ENCODE data around the gene LRRC37A2. TPM values are rescaled to one million over a fixed set of nuclear protein-coding genes. Genes with fewer than 3 reads are reported as not detected.
"Not testable (repeated sequence)": the region's sequence is repeated elsewhere in the genome, so short reads cannot be mapped to it uniquely, and the experiment has no call there.

LRRC37A2 gene
- total RNA-seq (10 to 100 TPM; 11.1 to 15.7 TPM), polyA plus RNA-seq (1 to 10 TPM in 1 of 2 donors, under 1 TPM in 1; 0.13 to 3.6 TPM)
- long read RNA-seq, donor 1, partial matches to known transcripts: 2 of 18 reads
- long read RNA-seq, donor 1, other reads (novel, unspliced or antisense): 15 of 18 reads
- long read RNA-seq, donor 2, partial matches to known transcripts: 0 of 8 reads
- long read RNA-seq, donor 2, other reads (novel, unspliced or antisense): 7 of 8 reads

DNA sequence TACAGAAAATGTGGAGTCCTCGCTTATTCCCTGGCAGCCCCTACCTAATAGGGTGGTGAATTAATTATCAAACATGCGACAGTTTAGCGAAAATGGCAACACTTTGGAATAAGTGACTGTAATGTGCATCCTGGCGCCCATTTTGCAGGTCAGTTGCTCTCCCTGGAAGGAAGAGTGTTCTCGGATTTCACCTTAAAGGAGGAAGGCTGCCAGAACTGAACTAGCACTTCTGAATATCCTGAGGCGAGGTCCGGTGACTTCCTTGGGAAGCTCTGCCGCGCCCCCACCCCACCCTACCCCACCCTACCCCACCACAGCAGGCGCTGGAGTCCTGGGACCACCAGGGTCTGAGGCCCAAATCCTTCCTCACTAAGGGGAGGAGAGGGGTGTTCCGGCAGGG, at the start of gene LRRC37A2:
Gene LRRC37A2 (plus strand): TSS at position 301 of the 400 bp plus-strand sequence. CDS start 245 bp downstream, outside the sequence.
- H3K27me3 ChIP-seq (ENCODE audit: control insufficient read depth in 1 of 2, insufficient read depth in 2 of 2, low read length in 1 of 2); DNase-seq; intact Hi-C loops (cut with DNase I); ATAC-seq (ENCODE audit: low FRiP score); H3K9me3 ChIP-seq (ENCODE audit: control insufficient read depth, low read length); H3K4me3 ChIP-seq (ENCODE audit: low read length in 2 of 2); H3K4me1 ChIP-seq (ENCODE audit: control insufficient read depth in 1 of 2, insufficient read depth in 2 of 2, low read length in 2 of 2); H3K36me3 ChIP-seq (ENCODE audit: control insufficient read depth in 1 of 2, insufficient read depth in 2 of 2, low read length in 1 of 2); H3K27ac ChIP-seq (ENCODE audit: low read depth in 1 of 2, low read length in 2 of 2): not testable (repeated sequence)
- 93 to 97% methylated on average over 3 of the region's 11 CpGs for WGBS, 2 donors

DNA sequence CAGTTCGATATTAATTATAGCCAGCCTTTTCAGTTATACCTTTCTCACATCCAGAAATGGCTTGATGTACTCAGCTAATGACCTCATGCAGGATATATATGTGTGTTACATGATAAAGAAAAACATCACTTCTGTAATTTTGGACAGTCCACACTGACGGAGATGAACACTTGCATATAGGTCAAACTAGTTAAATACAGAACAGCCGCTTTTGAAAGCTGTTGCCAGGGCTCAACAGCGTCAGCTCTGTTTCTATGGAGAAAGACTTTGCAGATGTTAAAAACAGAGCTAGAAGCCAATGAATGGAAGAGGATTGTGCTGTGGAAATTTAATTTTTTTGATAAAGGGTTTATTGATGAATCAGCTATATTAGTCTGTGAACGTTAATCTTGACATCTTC, 44.6 kb upstream of the LRRC37A2 start:
- H3K27me3 ChIP-seq (ENCODE audit: control insufficient read depth in 1 of 2, insufficient read depth in 2 of 2, low read length in 1 of 2); intact Hi-C loops (cut with DNase I); DNase-seq; H3K4me1 ChIP-seq (ENCODE audit: control insufficient read depth in 1 of 2, insufficient read depth in 2 of 2, low read length in 2 of 2); H3K27ac ChIP-seq (ENCODE audit: low read depth in 1 of 2, low read length in 2 of 2); H3K9me3 ChIP-seq (ENCODE audit: control insufficient read depth, low read length); H3K36me3 ChIP-seq (ENCODE audit: control insufficient read depth in 1 of 2, insufficient read depth in 2 of 2, low read length in 1 of 2); ATAC-seq (ENCODE audit: low FRiP score); H3K4me3 ChIP-seq (ENCODE audit: low read length in 2 of 2): not testable (repeated sequence)
- 91 to 97% methylated on average over 3 to 4 of the region's 5 CpGs for WGBS, 2 donors

DNA sequence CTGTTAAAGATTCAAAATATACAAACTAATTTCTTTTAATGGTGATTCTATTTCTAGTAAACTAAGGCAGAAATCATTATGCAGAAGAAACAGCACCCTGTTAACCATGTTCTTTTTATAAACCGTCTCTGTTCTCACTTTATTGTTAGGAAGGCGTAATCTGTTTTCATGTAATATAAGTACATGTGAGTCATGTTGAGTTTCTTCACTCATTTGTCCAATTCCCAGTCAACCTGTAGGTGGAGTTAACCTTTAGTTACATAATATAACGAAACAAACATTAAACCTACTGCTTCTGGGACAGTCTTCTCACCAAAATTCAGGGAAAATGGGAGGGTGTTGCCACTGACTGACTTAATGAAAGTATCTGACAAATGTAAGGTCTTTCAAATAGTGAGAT, 37.8 kb upstream of the LRRC37A2 start:
- 71 to 88% methylated on average over 1 of the region's 3 CpGs for WGBS, 2 donors
- H3K27ac ChIP-seq (ENCODE audit: low read depth in 1 of 2, low read length in 2 of 2); H3K4me1 ChIP-seq (ENCODE audit: control insufficient read depth in 1 of 2, insufficient read depth in 2 of 2, low read length in 2 of 2); ATAC-seq (ENCODE audit: low FRiP score); H3K9me3 ChIP-seq (ENCODE audit: control insufficient read depth, low read length); H3K27me3 ChIP-seq (ENCODE audit: control insufficient read depth in 1 of 2, insufficient read depth in 2 of 2, low read length in 1 of 2); DNase-seq; intact Hi-C loops (cut with DNase I); H3K36me3 ChIP-seq (ENCODE audit: control insufficient read depth in 1 of 2, insufficient read depth in 2 of 2, low read length in 1 of 2); H3K4me3 ChIP-seq (ENCODE audit: low read length in 2 of 2): not testable (repeated sequence)

DNA sequence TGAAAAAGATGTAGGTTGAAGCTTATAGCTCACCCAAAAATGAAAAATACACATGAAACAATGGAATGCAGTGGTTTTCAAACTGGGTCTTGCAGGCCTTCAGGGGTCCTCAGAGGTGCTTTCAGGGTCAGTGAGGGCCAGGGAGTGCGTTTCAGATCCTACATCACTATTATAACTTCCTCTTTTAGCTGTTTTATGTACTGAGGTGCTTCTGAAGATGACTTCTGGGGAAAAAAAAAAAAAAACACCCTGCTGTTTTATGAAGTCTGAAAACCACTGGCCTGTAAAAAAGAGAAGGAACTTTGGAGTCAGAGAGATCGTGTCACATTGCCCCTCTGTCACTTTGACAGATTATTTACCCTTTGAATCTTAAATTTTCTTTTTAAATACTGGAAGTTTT, 36.7 kb upstream of the LRRC37A2 start:
- WGBS, 2 donors: 85% methylated on average over 1 of the region's 2 CpGs; no CpG with 5 or more reads in 1 of the 2 donors
- DNase-seq; H3K36me3 ChIP-seq (ENCODE audit: control insufficient read depth in 1 of 2, insufficient read depth in 2 of 2, low read length in 1 of 2); H3K4me1 ChIP-seq (ENCODE audit: control insufficient read depth in 1 of 2, insufficient read depth in 2 of 2, low read length in 2 of 2); H3K27me3 ChIP-seq (ENCODE audit: control insufficient read depth in 1 of 2, insufficient read depth in 2 of 2, low read length in 1 of 2); ATAC-seq (ENCODE audit: low FRiP score); intact Hi-C loops (cut with DNase I); H3K4me3 ChIP-seq (ENCODE audit: low read length in 2 of 2); H3K27ac ChIP-seq (ENCODE audit: low read depth in 1 of 2, low read length in 2 of 2); H3K9me3 ChIP-seq (ENCODE audit: control insufficient read depth, low read length): not testable (repeated sequence)

DNA sequence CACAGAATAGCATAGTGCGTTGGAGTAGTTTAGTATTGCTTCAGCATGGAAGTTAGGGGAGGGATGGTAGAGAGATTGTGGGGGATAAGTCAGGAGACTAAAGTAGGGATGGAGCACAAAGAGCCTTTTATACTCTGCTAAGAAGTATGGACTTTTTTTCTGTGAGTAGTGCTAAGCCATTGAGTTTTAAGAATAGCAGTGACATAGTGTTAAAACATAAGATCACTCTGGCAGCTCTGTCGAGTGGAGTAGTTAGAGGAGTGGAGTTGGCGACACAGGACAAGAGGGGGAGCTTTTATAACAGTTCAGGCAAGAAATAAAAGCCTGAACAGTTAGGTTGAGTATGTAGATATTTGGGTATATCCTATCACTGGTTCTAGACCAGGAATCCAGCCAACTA, 33.4 kb upstream of the LRRC37A2 start:
- H3K36me3 ChIP-seq (ENCODE audit: control insufficient read depth in 1 of 2, insufficient read depth in 2 of 2, low read length in 1 of 2); ATAC-seq (ENCODE audit: low FRiP score); H3K9me3 ChIP-seq (ENCODE audit: control insufficient read depth, low read length); intact Hi-C loops (cut with DNase I); H3K27me3 ChIP-seq (ENCODE audit: control insufficient read depth in 1 of 2, insufficient read depth in 2 of 2, low read length in 1 of 2); H3K4me3 ChIP-seq (ENCODE audit: low read length in 2 of 2); H3K27ac ChIP-seq (ENCODE audit: low read depth in 1 of 2, low read length in 2 of 2); H3K4me1 ChIP-seq (ENCODE audit: control insufficient read depth in 1 of 2, insufficient read depth in 2 of 2, low read length in 2 of 2); DNase-seq: not testable (repeated sequence)
- no CpG with 5 or more reads among the region's 3 CpGs for WGBS, 2 donors

DNA sequence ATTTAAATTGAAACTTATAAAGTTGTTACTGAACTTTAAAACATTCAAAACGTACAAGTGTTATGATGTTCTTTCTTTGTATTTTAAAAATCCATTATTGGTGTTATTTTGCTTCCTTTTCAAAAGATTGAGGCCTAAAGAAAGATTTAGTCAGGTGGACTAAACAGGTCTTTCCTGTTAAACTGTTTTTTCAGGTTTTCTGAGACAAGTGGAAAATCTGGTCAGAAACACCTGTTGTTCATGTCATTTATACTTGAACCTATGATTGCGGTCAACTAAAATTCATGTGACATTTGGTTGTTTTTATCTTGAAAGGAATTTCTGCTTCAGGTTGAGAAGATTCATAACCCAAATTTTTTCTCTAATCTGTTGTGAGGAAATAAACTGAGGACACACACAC, 31.0 kb upstream of the LRRC37A2 start:
- H3K27ac ChIP-seq (ENCODE audit: low read depth in 1 of 2, low read length in 2 of 2); DNase-seq; H3K27me3 ChIP-seq (ENCODE audit: control insufficient read depth in 1 of 2, insufficient read depth in 2 of 2, low read length in 1 of 2); H3K4me1 ChIP-seq (ENCODE audit: control insufficient read depth in 1 of 2, insufficient read depth in 2 of 2, low read length in 2 of 2); H3K4me3 ChIP-seq (ENCODE audit: low read length in 2 of 2); H3K9me3 ChIP-seq (ENCODE audit: control insufficient read depth, low read length); H3K36me3 ChIP-seq (ENCODE audit: control insufficient read depth in 1 of 2, insufficient read depth in 2 of 2, low read length in 1 of 2); intact Hi-C loops (cut with DNase I); ATAC-seq (ENCODE audit: low FRiP score): not testable (repeated sequence)
- WGBS, 2 donors: no CpG with 5 or more reads among the region's 2 CpGs

DNA sequence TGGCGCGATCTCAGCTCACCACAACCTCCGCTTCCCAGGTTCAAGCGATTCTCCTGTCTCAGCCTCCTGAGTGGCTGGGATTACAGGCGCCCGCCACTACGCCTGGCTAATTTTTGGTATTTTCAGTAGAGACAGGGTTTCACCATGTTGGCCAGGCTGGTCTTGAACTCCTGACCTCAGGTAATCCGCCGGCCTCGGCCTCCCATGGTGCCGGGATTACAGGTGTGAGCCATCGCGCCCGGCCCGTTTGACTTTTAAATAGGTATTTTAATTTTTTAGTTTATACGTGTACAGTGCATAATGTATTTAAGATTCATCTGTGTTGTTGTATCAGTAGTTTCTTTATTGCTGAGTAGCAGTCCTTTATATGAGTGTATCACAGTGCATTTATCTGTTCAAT, 20.2 kb upstream of the LRRC37A2 start:
- WGBS, 2 donors: 96% methylated on average over 10 to 12 of the region's 16 CpGs
- H3K4me3 ChIP-seq (ENCODE audit: low read length in 2 of 2); H3K9me3 ChIP-seq (ENCODE audit: control insufficient read depth, low read length); intact Hi-C loops (cut with DNase I); H3K27ac ChIP-seq (ENCODE audit: low read depth in 1 of 2, low read length in 2 of 2); H3K27me3 ChIP-seq (ENCODE audit: control insufficient read depth in 1 of 2, insufficient read depth in 2 of 2, low read length in 1 of 2); ATAC-seq (ENCODE audit: low FRiP score); H3K36me3 ChIP-seq (ENCODE audit: control insufficient read depth in 1 of 2, insufficient read depth in 2 of 2, low read length in 1 of 2); H3K4me1 ChIP-seq (ENCODE audit: control insufficient read depth in 1 of 2, insufficient read depth in 2 of 2, low read length in 2 of 2): not testable (repeated sequence)
- peak; percentile 4 to 67 for DNase-seq

DNA sequence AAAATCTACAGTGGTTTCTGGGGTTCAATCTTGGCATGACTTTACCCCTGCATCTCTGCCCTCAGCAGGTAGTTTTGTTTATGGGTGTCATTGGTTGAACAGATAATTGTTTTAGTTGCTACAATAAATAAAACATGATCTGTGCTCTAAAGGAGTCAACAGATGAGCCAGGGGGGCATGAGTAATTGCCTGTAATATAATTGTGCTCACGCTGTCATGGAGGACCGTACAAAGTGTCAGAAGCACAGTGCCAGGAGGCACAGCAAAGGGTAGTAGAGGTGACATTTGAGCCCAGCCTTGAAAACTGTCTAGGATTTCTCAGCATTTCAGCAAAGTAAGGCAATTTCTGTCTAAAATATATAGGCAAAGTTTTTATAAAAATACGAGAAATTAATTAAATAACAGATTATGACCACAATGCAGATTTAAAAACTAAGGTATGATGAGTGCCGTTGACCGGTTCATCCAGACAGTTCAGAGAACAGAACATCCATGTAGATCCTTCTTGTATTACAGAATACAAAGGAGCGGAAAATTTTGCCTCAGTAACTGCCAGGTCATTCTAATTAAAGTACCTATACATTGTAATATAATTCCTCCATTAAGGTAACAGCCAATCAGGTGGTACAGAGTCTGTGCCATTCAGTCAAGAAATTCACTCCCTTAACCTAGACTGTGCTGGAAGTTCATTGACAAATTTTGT, 12.7 kb upstream of the LRRC37A2 start:
- intact Hi-C loops (cut with DNase I); H3K36me3 ChIP-seq (ENCODE audit: control insufficient read depth in 1 of 2, insufficient read depth in 2 of 2, low read length in 1 of 2): not testable (repeated sequence)

DNA sequence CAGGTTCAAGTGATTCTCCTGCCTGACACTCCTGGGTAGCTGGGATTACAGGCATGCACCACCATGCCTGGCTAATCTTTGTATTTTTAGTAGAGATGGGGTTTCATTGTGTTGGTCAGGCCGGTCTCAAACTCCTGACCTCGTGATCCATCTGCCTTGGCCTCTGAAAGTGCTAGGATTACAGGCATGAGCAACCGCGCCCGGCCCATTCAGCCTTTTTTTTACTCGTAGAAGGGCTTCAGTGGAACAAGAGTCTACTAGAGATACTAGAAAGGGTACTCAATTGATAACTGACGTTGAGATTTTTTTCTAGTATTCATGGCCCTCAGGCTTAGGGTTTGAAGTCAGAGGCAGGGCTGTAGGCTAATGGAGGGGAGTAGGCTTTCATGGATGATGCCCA, 6.4 kb upstream of the LRRC37A2 start:
- WGBS, 2 donors: 98 to 99% methylated on average over 5 to 6 of the region's 7 CpGs
- H3K27me3 ChIP-seq (ENCODE audit: control insufficient read depth in 1 of 2, insufficient read depth in 2 of 2, low read length in 1 of 2); intact Hi-C loops (cut with DNase I); DNase-seq; H3K9me3 ChIP-seq (ENCODE audit: control insufficient read depth, low read length); ATAC-seq (ENCODE audit: low FRiP score); H3K4me1 ChIP-seq (ENCODE audit: control insufficient read depth in 1 of 2, insufficient read depth in 2 of 2, low read length in 2 of 2); H3K27ac ChIP-seq (ENCODE audit: low read depth in 1 of 2, low read length in 2 of 2); H3K36me3 ChIP-seq (ENCODE audit: control insufficient read depth in 1 of 2, insufficient read depth in 2 of 2, low read length in 1 of 2); H3K4me3 ChIP-seq (ENCODE audit: low read length in 2 of 2): not testable (repeated sequence)

More for the DNA sequence above, 12.7 kb upstream of the LRRC37A2 start:
- H3K27ac ChIP-seq (ENCODE audit: low read depth in 1 of 2, low read length in 2 of 2); H3K27me3 ChIP-seq (ENCODE audit: control insufficient read depth in 1 of 2, insufficient read depth in 2 of 2, low read length in 1 of 2); H3K4me1 ChIP-seq (ENCODE audit: control insufficient read depth in 1 of 2, insufficient read depth in 2 of 2, low read length in 2 of 2); H3K4me3 ChIP-seq (ENCODE audit: low read length in 2 of 2); DNase-seq; ATAC-seq (ENCODE audit: low FRiP score); H3K9me3 ChIP-seq (ENCODE audit: control insufficient read depth, low read length): not testable (repeated sequence)
- no CpG with 5 or more reads among the region's 6 CpGs for WGBS, 2 donors
